DND-41 (cell line): ENCODE results near the gene CIZ1.

Experiments used
- EZH2 ChIP-seq: IDR thresholded peaks from 3 replicates; pipeline ENCODE4 v1.6.1; 2012; ENCODE audit warnings: borderline replicate concordance, low read depth, mild to moderate bottlenecking, moderate library complexity, low read length, inconsistent platforms; ENCODE audit not compliant: severe bottlenecking
- TF ChIP-seq, protein P1 (sequence below): IDR thresholded peaks from 2 replicates; pipeline ENCODE4 v1.5.1; 2012; ENCODE audit warnings: borderline replicate concordance, low read length, moderate library complexity, mild to moderate bottlenecking; ENCODE audit not compliant: poor library complexity, severe bottlenecking; ENCODE audit errors: extremely low read depth

DNA sequence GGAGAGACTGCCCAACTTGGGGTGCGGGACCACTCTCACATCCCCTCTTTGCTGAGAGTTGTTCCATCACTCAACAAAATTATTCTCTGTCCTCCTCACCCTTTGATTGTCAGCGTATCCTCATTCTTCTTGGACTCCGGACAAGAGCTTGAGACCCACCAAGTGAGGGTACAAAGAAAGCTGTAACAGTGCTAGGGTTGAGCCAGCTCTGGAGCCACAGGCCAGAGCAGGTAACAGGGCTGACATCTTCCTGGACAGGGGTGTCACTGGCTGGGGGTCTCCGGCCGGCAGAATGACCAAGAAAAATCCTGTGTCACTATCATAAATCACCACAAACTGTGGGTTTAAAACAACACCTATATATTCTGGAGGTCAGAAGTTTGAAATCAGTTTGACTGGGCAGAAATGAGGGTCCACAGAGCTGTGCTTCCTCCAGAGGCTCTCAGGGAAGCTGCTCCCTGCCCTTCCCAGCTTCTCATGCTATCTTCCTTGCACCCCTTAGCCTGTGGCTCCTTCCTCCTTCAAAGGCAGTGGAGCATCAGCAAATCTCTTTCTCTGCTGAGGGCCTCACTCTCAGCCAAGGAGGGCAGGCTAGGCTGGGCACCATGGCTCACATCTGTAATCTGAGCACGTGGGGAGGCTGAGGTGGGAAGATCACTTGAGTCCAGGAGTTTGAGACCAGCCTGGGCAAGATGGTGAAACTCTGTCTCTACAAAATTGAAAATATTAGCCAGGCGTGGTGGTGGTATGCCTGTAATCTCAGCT is 35.5 kb downstream of the CIZ1 start:
- no peak for TF ChIP-seq EZH2
- TF ChIP-seq, protein P1, sequence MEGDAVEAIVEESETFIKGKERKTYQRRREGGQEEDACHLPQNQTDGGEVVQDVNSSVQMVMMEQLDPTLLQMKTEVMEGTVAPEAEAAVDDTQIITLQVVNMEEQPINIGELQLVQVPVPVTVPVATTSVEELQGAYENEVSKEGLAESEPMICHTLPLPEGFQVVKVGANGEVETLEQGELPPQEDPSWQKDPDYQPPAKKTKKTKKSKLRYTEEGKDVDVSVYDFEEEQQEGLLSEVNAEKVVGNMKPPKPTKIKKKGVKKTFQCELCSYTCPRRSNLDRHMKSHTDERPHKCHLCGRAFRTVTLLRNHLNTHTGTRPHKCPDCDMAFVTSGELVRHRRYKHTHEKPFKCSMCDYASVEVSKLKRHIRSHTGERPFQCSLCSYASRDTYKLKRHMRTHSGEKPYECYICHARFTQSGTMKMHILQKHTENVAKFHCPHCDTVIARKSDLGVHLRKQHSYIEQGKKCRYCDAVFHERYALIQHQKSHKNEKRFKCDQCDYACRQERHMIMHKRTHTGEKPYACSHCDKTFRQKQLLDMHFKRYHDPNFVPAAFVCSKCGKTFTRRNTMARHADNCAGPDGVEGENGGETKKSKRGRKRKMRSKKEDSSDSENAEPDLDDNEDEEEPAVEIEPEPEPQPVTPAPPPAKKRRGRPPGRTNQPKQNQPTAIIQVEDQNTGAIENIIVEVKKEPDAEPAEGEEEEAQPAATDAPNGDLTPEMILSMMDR = no peak
